SK-N-SH treated with all-trans-retinoic acid at 6 μM for 48 hours (cell line): ENCODE data around the gene PLIN1.

ENCODE experiments used
- ATAC-seq: fragments of 200-7000 bp; cut with Tn5 transposase; 3 replicates; pipeline ENCODE4 v1.9.1; 2020; ENCODE audit warnings: mild to moderate bottlenecking, moderate library complexity
- CREB5 ChIP-seq: fragments of 250-450 bp; sonication (Bioruptor Pico); IDR thresholded peaks from 2 replicates; pipeline ENCODE4 v1.5.1; 2020; ENCODE audit warnings: low read depth, mild to moderate bottlenecking, moderate library complexity
- CSDC2 ChIP-seq: fragments of 250-450 bp; sonication (Bioruptor Pico); IDR thresholded peaks from 2 replicates; pipeline ENCODE4 v1.5.0; 2020; ENCODE audit warnings: mild to moderate bottlenecking, moderate library complexity
- ESRRG ChIP-seq: fragments of 250-450 bp; sonication (Bioruptor Pico); IDR thresholded peaks from 2 replicates; pipeline ENCODE4 v1.6.1; 2021; ENCODE audit warnings: mild to moderate bottlenecking
- GLIS3 ChIP-seq: fragments of 250-450 bp; sonication (Bioruptor Pico); IDR thresholded peaks from 2 replicates; pipeline ENCODE4 v1.5.0; 2020; ENCODE audit warnings: mild to moderate bottlenecking, moderate library complexity
- ISL1 ChIP-seq: fragments of 250-450 bp; sonication (Bioruptor Pico); IDR thresholded peaks from 2 replicates; pipeline ENCODE4 v2.1.2; 2022; ENCODE audit warnings: mild to moderate bottlenecking, moderate library complexity
- OSR1 ChIP-seq: fragments of 250-450 bp; sonication (Bioruptor Pico); IDR thresholded peaks from 2 replicates; pipeline ENCODE4 v1.8.0; 2022; ENCODE audit warnings: moderate library complexity, mild to moderate bottlenecking, inconsistent platforms
- PATZ1 ChIP-seq: fragments of 250-450 bp; sonication (Bioruptor Pico); IDR thresholded peaks from 2 replicates; pipeline ENCODE4 v1.8.0; 2020; ENCODE audit warnings: mild to moderate bottlenecking, moderate library complexity, borderline replicate concordance
- PPARA ChIP-seq: fragments of 250-450 bp; sonication (Bioruptor Pico); IDR thresholded peaks from 2 replicates; pipeline ENCODE4 v1.5.0; 2020; ENCODE audit warnings: mild to moderate bottlenecking, borderline replicate concordance
- SNAI2 ChIP-seq: fragments of 250-450 bp; sonication (Bioruptor Pico); IDR thresholded peaks from 2 replicates; pipeline ENCODE4 v1.5.0; 2020; ENCODE audit warnings: mild to moderate bottlenecking, moderate library complexity
- TCF4 ChIP-seq: fragments of 250-450 bp; sonication (Bioruptor Pico); IDR thresholded peaks from 2 replicates; pipeline ENCODE4 v1.8.0; 2021; ENCODE audit warnings: mild to moderate bottlenecking, moderate library complexity, borderline replicate concordance
- TOX ChIP-seq: fragments of 250-450 bp; sonication (Bioruptor Pico); IDR thresholded peaks from 2 replicates; pipeline ENCODE4 v1.8.0; 2021; ENCODE audit warnings: mild to moderate bottlenecking, moderate library complexity, borderline replicate concordance
- ZC3H10 ChIP-seq: fragments of 250-450 bp; sonication (Bioruptor Pico); IDR thresholded peaks from 2 replicates; pipeline ENCODE4 v1.5.1; 2021; ENCODE audit warnings: mild to moderate bottlenecking, moderate library complexity
- ZFP3 ChIP-seq: fragments of 250-450 bp; sonication (Bioruptor Pico); IDR thresholded peaks from 2 replicates; pipeline ENCODE4 v1.5.0; 2020; ENCODE audit warnings: mild to moderate bottlenecking, moderate library complexity
- ZFP30 ChIP-seq: fragments of 450-650 bp; formaldehyde crosslinking; IDR thresholded peaks from 2 replicates; pipeline ENCODE4 v1.5.0; 2022; ENCODE audit warnings: mild to moderate bottlenecking, moderate library complexity
- ZNF70 ChIP-seq: fragments of 450-650 bp; formaldehyde crosslinking; IDR thresholded peaks from 2 replicates; pipeline ENCODE4 v1.5.0; 2020; ENCODE audit warnings: mild to moderate bottlenecking, moderate library complexity
- ZNF8 ChIP-seq: fragments of 450-650 bp; formaldehyde crosslinking; IDR thresholded peaks from 2 replicates; pipeline ENCODE4 v1.5.0; 2020; ENCODE audit warnings: mild to moderate bottlenecking, moderate library complexity
- TF ChIP-seq, protein P1 (sequence below): fragments of 250-450 bp; sonication (Bioruptor Pico); IDR thresholded peaks from 2 replicates; pipeline ENCODE4 v1.8.0; 2021; ENCODE audit warnings: low read depth, mild to moderate bottlenecking, moderate library complexity, borderline replicate concordance
- TF ChIP-seq, protein P2 (sequence below): fragments of 250-450 bp; sonication (Bioruptor Pico); IDR thresholded peaks from 2 replicates; pipeline ENCODE4 v1.5.1; 2021; ENCODE audit warnings: mild to moderate bottlenecking, moderate library complexity
- TF ChIP-seq, protein P3 (sequence below): fragments of 250-450 bp; sonication (Bioruptor Pico); IDR thresholded peaks from 2 replicates; pipeline ENCODE4 v1.5.0; 2020; ENCODE audit warnings: mild to moderate bottlenecking, moderate library complexity

PLIN1 gene, protein sequence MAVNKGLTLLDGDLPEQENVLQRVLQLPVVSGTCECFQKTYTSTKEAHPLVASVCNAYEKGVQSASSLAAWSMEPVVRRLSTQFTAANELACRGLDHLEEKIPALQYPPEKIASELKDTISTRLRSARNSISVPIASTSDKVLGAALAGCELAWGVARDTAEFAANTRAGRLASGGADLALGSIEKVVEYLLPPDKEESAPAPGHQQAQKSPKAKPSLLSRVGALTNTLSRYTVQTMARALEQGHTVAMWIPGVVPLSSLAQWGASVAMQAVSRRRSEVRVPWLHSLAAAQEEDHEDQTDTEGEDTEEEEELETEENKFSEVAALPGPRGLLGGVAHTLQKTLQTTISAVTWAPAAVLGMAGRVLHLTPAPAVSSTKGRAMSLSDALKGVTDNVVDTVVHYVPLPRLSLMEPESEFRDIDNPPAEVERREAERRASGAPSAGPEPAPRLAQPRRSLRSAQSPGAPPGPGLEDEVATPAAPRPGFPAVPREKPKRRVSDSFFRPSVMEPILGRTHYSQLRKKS

GRCh38 chr15:89679212-89679611 is at the start of gene PLIN1:
PLIN1 (minus strand) TSS chr15:89679367; CDS start chr15:89677489, 1,878 bp downstream.
- no peak for ATAC-seq
- TF ChIP-seq, protein P1, sequence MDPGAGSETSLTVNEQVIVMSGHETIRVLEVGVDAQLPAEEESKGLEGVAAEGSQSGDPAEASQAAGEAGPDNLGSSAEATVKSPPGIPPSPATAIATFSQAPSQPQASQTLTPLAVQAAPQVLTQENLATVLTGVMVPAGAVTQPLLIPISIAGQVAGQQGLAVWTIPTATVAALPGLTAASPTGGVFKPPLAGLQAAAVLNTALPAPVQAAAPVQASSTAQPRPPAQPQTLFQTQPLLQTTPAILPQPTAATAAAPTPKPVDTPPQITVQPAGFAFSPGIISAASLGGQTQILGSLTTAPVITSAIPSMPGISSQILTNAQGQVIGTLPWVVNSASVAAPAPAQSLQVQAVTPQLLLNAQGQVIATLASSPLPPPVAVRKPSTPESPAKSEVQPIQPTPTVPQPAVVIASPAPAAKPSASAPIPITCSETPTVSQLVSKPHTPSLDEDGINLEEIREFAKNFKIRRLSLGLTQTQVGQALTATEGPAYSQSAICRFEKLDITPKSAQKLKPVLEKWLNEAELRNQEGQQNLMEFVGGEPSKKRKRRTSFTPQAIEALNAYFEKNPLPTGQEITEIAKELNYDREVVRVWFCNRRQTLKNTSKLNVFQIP (CRISPR knock-in tag), result no peak
- TF ChIP-seq ISL1 (no peak), CSDC2 (CRISPR knock-in tag) (no peak), ESRRG (CRISPR knock-in tag) (no peak), ZNF70 (no peak), TOX (CRISPR knock-in tag) (no peak), ZNF8 (no peak), ZFP30 (CRISPR knock-in tag) (no peak), TCF4 (CRISPR knock-in tag) (no peak), PPARA (CRISPR knock-in tag) (no peak), OSR1 (CRISPR knock-in tag) (no peak), CREB5 (CRISPR knock-in tag) (no peak), GLIS3 (CRISPR knock-in tag) (no peak), PATZ1 (CRISPR knock-in tag) (no peak), ZC3H10 (CRISPR knock-in tag) (no peak)
- TF ChIP-seq, protein P2, sequence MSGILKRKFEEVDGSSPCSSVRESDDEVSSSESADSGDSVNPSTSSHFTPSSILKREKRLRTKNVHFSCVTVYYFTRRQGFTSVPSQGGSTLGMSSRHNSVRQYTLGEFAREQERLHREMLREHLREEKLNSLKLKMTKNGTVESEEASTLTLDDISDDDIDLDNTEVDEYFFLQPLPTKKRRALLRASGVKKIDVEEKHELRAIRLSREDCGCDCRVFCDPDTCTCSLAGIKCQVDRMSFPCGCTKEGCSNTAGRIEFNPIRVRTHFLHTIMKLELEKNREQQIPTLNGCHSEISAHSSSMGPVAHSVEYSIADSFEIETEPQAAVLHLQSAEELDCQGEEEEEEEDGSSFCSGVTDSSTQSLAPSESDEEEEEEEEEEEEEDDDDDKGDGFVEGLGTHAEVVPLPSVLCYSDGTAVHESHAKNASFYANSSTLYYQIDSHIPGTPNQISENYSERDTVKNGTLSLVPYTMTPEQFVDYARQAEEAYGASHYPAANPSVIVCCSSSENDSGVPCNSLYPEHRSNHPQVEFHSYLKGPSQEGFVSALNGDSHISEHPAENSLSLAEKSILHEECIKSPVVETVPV, result no peak
- TF ChIP-seq, all 23 proteins: peak for 0

GRCh38 chr15:89728254-89728653 is 49.1 kb upstream of the PLIN1 start:
- no peak for TF ChIP-seq CREB5 (CRISPR knock-in tag)
- no peak for TF ChIP-seq SNAI2 (CRISPR knock-in tag)
- TF ChIP-seq, protein P1 (CRISPR knock-in tag), result no peak
- TF ChIP-seq ZFP3 (CRISPR knock-in tag), result no peak
- TF ChIP-seq, protein P3, sequence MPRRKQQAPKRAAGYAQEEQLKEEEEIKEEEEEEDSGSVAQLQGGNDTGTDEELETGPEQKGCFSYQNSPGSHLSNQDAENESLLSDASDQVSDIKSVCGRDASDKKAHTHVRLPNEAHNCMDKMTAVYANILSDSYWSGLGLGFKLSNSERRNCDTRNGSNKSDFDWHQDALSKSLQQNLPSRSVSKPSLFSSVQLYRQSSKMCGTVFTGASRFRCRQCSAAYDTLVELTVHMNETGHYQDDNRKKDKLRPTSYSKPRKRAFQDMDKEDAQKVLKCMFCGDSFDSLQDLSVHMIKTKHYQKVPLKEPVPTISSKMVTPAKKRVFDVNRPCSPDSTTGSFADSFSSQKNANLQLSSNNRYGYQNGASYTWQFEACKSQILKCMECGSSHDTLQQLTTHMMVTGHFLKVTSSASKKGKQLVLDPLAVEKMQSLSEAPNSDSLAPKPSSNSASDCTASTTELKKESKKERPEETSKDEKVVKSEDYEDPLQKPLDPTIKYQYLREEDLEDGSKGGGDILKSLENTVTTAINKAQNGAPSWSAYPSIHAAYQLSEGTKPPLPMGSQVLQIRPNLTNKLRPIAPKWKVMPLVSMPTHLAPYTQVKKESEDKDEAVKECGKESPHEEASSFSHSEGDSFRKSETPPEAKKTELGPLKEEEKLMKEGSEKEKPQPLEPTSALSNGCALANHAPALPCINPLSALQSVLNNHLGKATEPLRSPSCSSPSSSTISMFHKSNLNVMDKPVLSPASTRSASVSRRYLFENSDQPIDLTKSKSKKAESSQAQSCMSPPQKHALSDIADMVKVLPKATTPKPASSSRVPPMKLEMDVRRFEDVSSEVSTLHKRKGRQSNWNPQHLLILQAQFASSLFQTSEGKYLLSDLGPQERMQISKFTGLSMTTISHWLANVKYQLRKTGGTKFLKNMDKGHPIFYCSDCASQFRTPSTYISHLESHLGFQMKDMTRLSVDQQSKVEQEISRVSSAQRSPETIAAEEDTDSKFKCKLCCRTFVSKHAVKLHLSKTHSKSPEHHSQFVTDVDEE (CRISPR knock-in tag), result no peak
- no peak for TF ChIP-seq PATZ1 (CRISPR knock-in tag)
- TF ChIP-seq GLIS3 (CRISPR knock-in tag), result no peak
- no peak for TF ChIP-seq ISL1
- TF ChIP-seq, all 23 proteins: peak for 0
- ATAC-seq, result no peak
